ENCODE results near the gene ASCL5.

GRCh38 chr1:201074018-201074417 lies 53.0 kb downstream of the ASCL5 start:
- TF ChIP-seq CTCF (IDR thresholded peaks at IDR 0.05) (no peak), ATF3 (CRISPR knock-in tag; conservative IDR thresholded peaks at IDR 0.05) (no peak), JUN (CRISPR knock-in tag; IDR thresholded peaks at IDR 0.05) (no peak), NR3C1 (CRISPR knock-in tag; conservative IDR thresholded peaks at IDR 0.05; ENCODE audit: low read depth) (no peak), CREB1 (CRISPR knock-in tag; IDR thresholded peaks at IDR 0.05) (no peak), ELF4 (CRISPR knock-in tag; IDR thresholded peaks at IDR 0.05; ENCODE audit: low read depth) (no peak), MAX (CRISPR knock-in tag; IDR thresholded peaks at IDR 0.05) (no peak), PREB (CRISPR knock-in tag; IDR thresholded peaks at IDR 0.05; ENCODE audit: borderline replicate concordance) (no peak), NR2C2 (CRISPR knock-in tag; IDR thresholded peaks at IDR 0.05) (no peak), RORB (CRISPR knock-in tag; IDR thresholded peaks at IDR 0.05) (no peak)
- TF ChIP-seq, protein P1, sequence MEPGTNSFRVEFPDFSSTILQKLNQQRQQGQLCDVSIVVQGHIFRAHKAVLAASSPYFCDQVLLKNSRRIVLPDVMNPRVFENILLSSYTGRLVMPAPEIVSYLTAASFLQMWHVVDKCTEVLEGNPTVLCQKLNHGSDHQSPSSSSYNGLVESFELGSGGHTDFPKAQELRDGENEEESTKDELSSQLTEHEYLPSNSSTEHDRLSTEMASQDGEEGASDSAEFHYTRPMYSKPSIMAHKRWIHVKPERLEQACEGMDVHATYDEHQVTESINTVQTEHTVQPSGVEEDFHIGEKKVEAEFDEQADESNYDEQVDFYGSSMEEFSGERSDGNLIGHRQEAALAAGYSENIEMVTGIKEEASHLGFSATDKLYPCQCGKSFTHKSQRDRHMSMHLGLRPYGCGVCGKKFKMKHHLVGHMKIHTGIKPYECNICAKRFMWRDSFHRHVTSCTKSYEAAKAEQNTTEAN (CRISPR knock-in tag; IDR thresholded peaks at IDR 0.05), result no peak

Measured in WTC11 (cell line).